Activated naive CD4-positive, alpha-beta T cell (primary cell): ENCODE measurements around the gene DIPK1B.

Experiments used
- DNase-seq, 4 experiments: peaks; one replicate each; lab custom pipeline; 2025; lab: John Stamatoyannopoulos, UW

DIPK1B gene

GRCh38 chr9:136686794-136687711 is 25.3 kb upstream of the DIPK1B start, which contains the start of gene AGPAT2:
TSS of gene AGPAT2 (minus strand) at chr9:136687457. CDS start at chr9:136687357, 100 bp downstream.
- peak in 3 of 4 experiments; percentile 21 to 58 (median 27) for DNase-seq

- no peak for DNase-seq
Measured at GRCh38 chr9:136687721-136688223, 24.6 kb upstream of the DIPK1B start.

GRCh38 chr9:136688274-136689107 is 23.9 kb upstream of the DIPK1B start:
- no peak for DNase-seq

- DNase-seq: no peak
Measured at GRCh38 chr9:136689108-136689460, 23.3 kb upstream of the DIPK1B start.

- DNase-seq: no peak
Measured at GRCh38 chr9:136690104-136690805, 22.1 kb upstream of the DIPK1B start.

- DNase-seq: no peak
Measured at GRCh38 chr9:136690806-136691261, 21.5 kb upstream of the DIPK1B start.

- no peak for DNase-seq
Measured at GRCh38 chr9:136691316-136692184, 20.8 kb upstream of the DIPK1B start.

- DNase-seq: no peak
Measured at GRCh38 chr9:136692185-136693134, 19.9 kb upstream of the DIPK1B start.

GRCh38 chr9:136693135-136693489 is 19.3 kb upstream of the DIPK1B start:
- DNase-seq: no peak

GRCh38 chr9:136693490-136694162 is 18.7 kb upstream of the DIPK1B start:
- DNase-seq: no peak

GRCh38 chr9:136694163-136694871 is 18.1 kb upstream of the DIPK1B start:
- DNase-seq: peak in 1 of 4 experiments; percentile 9

GRCh38 chr9:136694872-136695247 is 17.5 kb upstream of the DIPK1B start:
- no peak for DNase-seq

GRCh38 chr9:136695435-136695895 is 16.9 kb upstream of the DIPK1B start:
- DNase-seq: no peak

GRCh38 chr9:136695955-136696354 is 16.4 kb upstream of the DIPK1B start:
- no peak for DNase-seq

GRCh38 chr9:136696502-136696901 is 15.9 kb upstream of the DIPK1B start:
- DNase-seq: no peak

GRCh38 chr9:136697146-136697820 is 15.1 kb upstream of the DIPK1B start:
- DNase-seq: no peak

- DNase-seq: no peak
Measured at GRCh38 chr9:136697821-136698526, 14.4 kb upstream of the DIPK1B start.
